Glomerular endothelial cell (primary cell): ENCODE measurements around the gene SHB. TPM values are rescaled to one million over a fixed set of nuclear protein-coding genes. Genes with fewer than 3 reads are reported as not detected.

Experiments used
- DNase-seq: peaks from one replicate; pipeline ENCODE4 v3.0.0-alpha.2; 2011; ENCODE audit warnings: low read depth, low spot score; ENCODE audit errors: extremely low read depth
- total RNA-seq: library from RNA; depleted of rRNA; stranded (reverse); fragments of >200 nt; gene quantifications from 2 replicates; pipeline ENCODE4 v1.2.3, GENCODE V29; 2015

The SHB gene
- total RNA-seq, 1 donor from 2014 or later = 42.8 TPM

GRCh38 chr9:37956904-37957663 lies 111.9 kb downstream of the SHB start:
- no peak for DNase-seq

GRCh38 chr9:37956423-37956820 lies 112.6 kb downstream of the SHB start:
- DNase-seq = no peak

GRCh38 chr9:37955781-37956422 lies 113.1 kb downstream of the SHB start:
- no peak for DNase-seq

GRCh38 chr9:37954581-37954981 lies 114.4 kb downstream of the SHB start:
- DNase-seq = no peak

GRCh38 chr9:37953775-37954437 lies 115.1 kb downstream of the SHB start:
- DNase-seq = peak; percentile 96

- DNase-seq = no peak
Observed at GRCh38 chr9:37953206-37953774, 115.7 kb downstream of the SHB start.

- no peak for DNase-seq
Observed at GRCh38 chr9:37952731-37953130, 116.3 kb downstream of the SHB start.

- DNase-seq = no peak
Observed at GRCh38 chr9:37951671-37952449, 117.2 kb downstream of the SHB start.

- DNase-seq = no peak
Observed at GRCh38 chr9:37950561-37950960, 118.5 kb downstream of the SHB start.

- no peak for DNase-seq
Observed at GRCh38 chr9:37949576-37949975, 119.5 kb downstream of the SHB start.

- DNase-seq = no peak
Observed at GRCh38 chr9:37948417-37948980, 120.5 kb downstream of the SHB start.

GRCh38 chr9:37947977-37948376 lies 121.0 kb downstream of the SHB start:
- no peak for DNase-seq

- DNase-seq = no peak
Observed at GRCh38 chr9:37947471-37947870, 121.6 kb downstream of the SHB start.

GRCh38 chr9:37946971-37947370 lies 122.1 kb downstream of the SHB start:
- DNase-seq = no peak

- no peak for DNase-seq
Observed at GRCh38 chr9:37946041-37946440, 123.0 kb downstream of the SHB start.

GRCh38 chr9:37944671-37945481 lies 124.2 kb downstream of the SHB start:
- DNase-seq = no peak

- DNase-seq = no peak
Observed at GRCh38 chr9:37944266-37944650, 124.8 kb downstream of the SHB start.

- no peak for DNase-seq
Observed at GRCh38 chr9:37943345-37944265, 125.4 kb downstream of the SHB start.
